PC-9 (cell line): ENCODE data around the gene CYP3A4. TPM values are rescaled to one million over a fixed set of nuclear protein-coding genes. Genes with fewer than 3 reads are reported as not detected.
"Not testable (repeated sequence)": the region's sequence is repeated elsewhere in the genome, so short reads cannot be mapped to it uniquely, and the experiment has no call there.

Experiments
- BruUV-seq: library from RNA; stranded (reverse); fragments of 400-500 nt; replicated peaks from 2 replicates; lab custom pipeline; 2021; lab: Mats Ljungman, UMichigan
- CTCF ChIA-PET: fragments of 300-600 bp; sonication (Branson Sonifier 250); formaldehyde crosslinking; loops from one replicate; lab custom pipeline; 2022; ENCODE audit warnings: antibody characterized with exemption; lab: Charles Lee
- POLR2A ChIA-PET: fragments of 300-600 bp; sonication (Branson Sonifier 250); formaldehyde crosslinking; loops from one replicate; lab custom pipeline; 2022; ENCODE audit warnings: antibody characterized with exemption; ENCODE audit not compliant: unreplicated experiment; lab: Charles Lee
- DNase-seq, 2 experiments: peaks; one replicate each; pipeline versions ENCODE4 v3.0.0 to v3.0.0-alpha.2; 2015 to 2022; ENCODE audit warnings: mixed read lengths in 1 of 2
- H2AFZ ChIP-seq: fragments of 200-600 bp; sonication (generic); 2 replicates; pipeline ENCODE4 v1.8.1; 2017; ENCODE audit warnings: antibody characterized with exemption
- H3F3A ChIP-seq: fragments of 200-600 bp; sonication (generic); 2 replicates; pipeline ENCODE4 v1.8.1; 2017; ENCODE audit warnings: antibody characterized with exemption, mild to moderate bottlenecking, low read depth; ENCODE audit not compliant: insufficient read depth
- H3K27ac ChIP-seq: fragments of 200-600 bp; sonication (generic); 2 replicates; pipeline ENCODE4 v1.6.1; 2016; ENCODE audit warnings: mixed run types
- H3K27me3 ChIP-seq: fragments of 200-600 bp; sonication (generic); 2 replicates; pipeline ENCODE4 v1.6.1; 2016; ENCODE audit warnings: low read depth, mixed run types; ENCODE audit not compliant: insufficient read depth
- H3K36me3 ChIP-seq: fragments of 200-600 bp; sonication (generic); 2 replicates; pipeline ENCODE4 v1.6.1; 2016; ENCODE audit warnings: low read depth, mixed run types
- H3K4me1 ChIP-seq: fragments of 200-600 bp; sonication (generic); replicated peaks from 2 replicates; pipeline ENCODE4 v1.6.1; 2016; ENCODE audit warnings: mixed run types; ENCODE audit not compliant: insufficient read depth
- H3K4me2 ChIP-seq: fragments of 200-600 bp; sonication (generic); 2 replicates; pipeline ENCODE4 v1.6.1; 2017; ENCODE audit warnings: mixed run types
- H3K4me3 ChIP-seq: fragments of 200-600 bp; sonication (generic); 2 replicates; pipeline ENCODE4 v1.6.1; 2016; ENCODE audit warnings: mixed run types
- H3K79me2 ChIP-seq: fragments of 200-600 bp; sonication (generic); 2 replicates; pipeline ENCODE4 v1.6.1; 2017; ENCODE audit warnings: low read depth, mixed run types
- H3K9me2 ChIP-seq: fragments of 200-600 bp; sonication (generic); 2 replicates; pipeline ENCODE4 v1.8.1; 2017; ENCODE audit warnings: mild to moderate bottlenecking; ENCODE audit not compliant: insufficient read depth
- H3K9me3 ChIP-seq: fragments of 200-600 bp; sonication (generic); 2 replicates; pipeline ENCODE4 v1.8.1; 2016; ENCODE audit warnings: low read depth; ENCODE audit not compliant: insufficient read depth
- H4K20me1 ChIP-seq: fragments of 200-600 bp; sonication (generic); 2 replicates; pipeline ENCODE4 v1.8.1; 2017; ENCODE audit not compliant: insufficient read depth
- EZH2 ChIP-seq: fragments of 200-600 bp; sonication (generic); IDR thresholded peaks from 2 replicates; pipeline ENCODE4 v1.8.0; 2017; ENCODE audit warnings: antibody characterized with exemption, low read depth
- intact Hi-C: fragments of 100-400 bp; cut with micrococcal nuclease; formaldehyde crosslinking; loops from one replicate; pipeline ENCODE4 v1.10.0; 2022; ENCODE audit not compliant: unreplicated experiment
- total RNA-seq: library from RNA; stranded (reverse); gene quantifications from 2 replicates; pipeline ENCODE4 v1.2.3, GENCODE V29; 2021
- TF ChIP-seq, protein P1 (sequence below): fragments of 200-600 bp; sonication (generic); conservative IDR thresholded peaks from 2 replicates; pipeline ENCODE4 v1.6.1; 2017; ENCODE audit warnings: mixed run types, antibody characterized with exemption, mild to moderate bottlenecking, moderate library complexity

The CYP3A4 gene
- total RNA-seq, 1 experiment from 2014 or later: not detected

GRCh38 chr7:99748846-99749579, 35.0 kb downstream of the CYP3A4 start:
- Histone ChIP-seq H3K9me2 (no peaks in the 10 kb centered on the region), H3K4me3 (no peak overlapping the region), H3K4me2 (peak overlapping the region; percentile 19), H2AFZ (no peak overlapping the region), H3K27ac (no peak overlapping the region), H3K9me3 (no peaks in the 10 kb centered on the region), H3K27me3 (no peaks in the 10 kb centered on the region), H3F3A (peaks cover 17% of the 10 kb centered on the region; the same call in 1 of the 2 replicates), H3K36me3 (no peaks in the 10 kb centered on the region), H3K4me1 (peaks cover 45% of the 10 kb centered on the region), H4K20me1 (no peaks in the 10 kb centered on the region), H3K79me2 (no peaks in the 10 kb centered on the region)
- no peak for TF ChIP-seq EZH2
- TF ChIP-seq, protein P1, sequence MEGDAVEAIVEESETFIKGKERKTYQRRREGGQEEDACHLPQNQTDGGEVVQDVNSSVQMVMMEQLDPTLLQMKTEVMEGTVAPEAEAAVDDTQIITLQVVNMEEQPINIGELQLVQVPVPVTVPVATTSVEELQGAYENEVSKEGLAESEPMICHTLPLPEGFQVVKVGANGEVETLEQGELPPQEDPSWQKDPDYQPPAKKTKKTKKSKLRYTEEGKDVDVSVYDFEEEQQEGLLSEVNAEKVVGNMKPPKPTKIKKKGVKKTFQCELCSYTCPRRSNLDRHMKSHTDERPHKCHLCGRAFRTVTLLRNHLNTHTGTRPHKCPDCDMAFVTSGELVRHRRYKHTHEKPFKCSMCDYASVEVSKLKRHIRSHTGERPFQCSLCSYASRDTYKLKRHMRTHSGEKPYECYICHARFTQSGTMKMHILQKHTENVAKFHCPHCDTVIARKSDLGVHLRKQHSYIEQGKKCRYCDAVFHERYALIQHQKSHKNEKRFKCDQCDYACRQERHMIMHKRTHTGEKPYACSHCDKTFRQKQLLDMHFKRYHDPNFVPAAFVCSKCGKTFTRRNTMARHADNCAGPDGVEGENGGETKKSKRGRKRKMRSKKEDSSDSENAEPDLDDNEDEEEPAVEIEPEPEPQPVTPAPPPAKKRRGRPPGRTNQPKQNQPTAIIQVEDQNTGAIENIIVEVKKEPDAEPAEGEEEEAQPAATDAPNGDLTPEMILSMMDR: no peak
- intact Hi-C loops: no loop called here
- BruUV-seq: no TSS peak
- peak in 1 of 2 experiments; percentile 42 for DNase-seq
- POLR2A ChIA-PET: no interaction called here
- CTCF ChIA-PET: no interaction called here

GRCh38 chr7:99746915-99747314, 37.1 kb downstream of the CYP3A4 start:
- H3K79me2 ChIP-seq, H4K20me1 ChIP-seq, H3K9me3 ChIP-seq, CTCF ChIA-PET, H3K4me3 ChIP-seq, intact Hi-C loops, H3K36me3 ChIP-seq, POLR2A ChIA-PET, H3K27me3 ChIP-seq, H2AFZ ChIP-seq, DNase-seq, H3K4me2 ChIP-seq, H3K9me2 ChIP-seq, H3K27ac ChIP-seq, BruUV-seq: not testable (repeated sequence)
- Histone ChIP-seq H3F3A (peaks cover 11% of the 10 kb centered on the region; the same call in 1 of the 2 replicates), H3K4me1 (peaks cover 34% of the 10 kb centered on the region)

DNA sequence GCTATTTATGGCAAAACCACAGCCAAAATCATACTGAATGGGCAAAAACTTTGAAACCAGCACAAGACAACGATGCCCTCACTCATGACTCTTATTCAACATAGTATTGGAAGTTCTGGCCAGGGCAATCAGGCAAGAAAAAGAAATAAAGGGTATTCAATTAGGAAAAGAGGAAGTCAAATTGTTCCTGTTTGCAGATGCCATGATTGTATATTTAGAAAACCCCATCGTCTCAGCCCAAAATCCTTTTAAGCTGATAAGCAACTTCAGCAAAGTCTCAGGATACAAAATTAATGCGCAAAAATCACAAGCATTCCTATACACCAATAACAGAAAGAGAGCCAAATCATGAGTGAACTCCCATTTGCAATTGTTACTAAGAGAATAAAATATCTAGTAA, 38.6 kb downstream of the CYP3A4 start:
- DNase-seq, H3K27me3 ChIP-seq, H3K4me2 ChIP-seq, BruUV-seq, H3K9me3 ChIP-seq, intact Hi-C loops, H3K9me2 ChIP-seq, H3K27ac ChIP-seq, POLR2A ChIA-PET, H4K20me1 ChIP-seq, CTCF ChIA-PET, H3F3A ChIP-seq, H3K79me2 ChIP-seq, H3K36me3 ChIP-seq, H2AFZ ChIP-seq, H3K4me3 ChIP-seq: not testable (repeated sequence)
- peaks cover 28% of the 10 kb centered on the region for H3K4me1 ChIP-seq

DNA sequence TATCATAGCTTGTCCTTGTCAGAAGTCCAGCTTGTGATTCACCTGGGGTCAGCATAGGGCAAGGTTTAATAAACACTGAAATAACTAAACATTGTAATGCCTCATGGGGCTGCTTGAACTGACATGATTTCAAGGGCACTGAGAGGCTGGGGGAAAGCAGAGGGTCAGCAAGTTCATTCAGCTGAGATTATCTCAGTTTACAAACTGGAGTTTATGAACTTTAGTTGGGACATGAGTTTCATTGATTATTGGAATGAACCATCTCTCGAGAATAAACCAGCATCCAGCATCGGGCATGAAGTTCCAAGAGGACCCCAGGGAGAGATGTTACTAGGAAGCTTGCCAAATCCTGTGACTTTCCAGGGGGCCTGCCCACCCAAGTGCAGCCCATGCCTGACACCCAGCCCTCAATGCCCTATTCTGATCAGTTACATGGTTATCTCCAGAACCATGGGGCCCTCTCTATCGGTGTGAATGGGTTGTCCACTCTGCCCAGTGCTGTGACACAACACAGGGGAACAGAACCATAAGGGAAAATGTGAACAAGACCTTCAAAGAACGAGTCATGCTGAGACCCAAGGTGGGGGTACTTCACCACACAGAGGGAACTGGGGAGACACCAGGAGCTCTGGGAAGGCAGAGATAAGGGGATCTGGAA, 41.1 kb downstream of the CYP3A4 start:
- H4K20me1 ChIP-seq: no peaks in the 10 kb centered on the region
- H2AFZ ChIP-seq: no peak overlapping the region
- no peaks in the 10 kb centered on the region for H3K9me2 ChIP-seq
- H3K36me3 ChIP-seq: no peaks in the 10 kb centered on the region
- DNase-seq: no peak
- no peak overlapping the region for H3K4me3 ChIP-seq
- no peaks in the 10 kb centered on the region for H3K27me3 ChIP-seq
- no peak overlapping the region for H3K4me2 ChIP-seq
- TF ChIP-seq EZH2: no peak
- TF ChIP-seq, protein P1: no peak
- H3K27ac ChIP-seq: no peak overlapping the region
- intact Hi-C loops: no loop called here
- ChIA-PET POLR2A (no interaction called here), CTCF (no interaction called here)
- BruUV-seq: no TSS peak
- 0 out of 2 replicates have a peak, but pooled peaks cover 7% of the 10 kb centered on the region for H3K4me1 ChIP-seq
- H3K79me2 ChIP-seq: no peaks in the 10 kb centered on the region
- no peaks in the 10 kb centered on the region for H3K9me3 ChIP-seq
- H3F3A ChIP-seq: 0 out of 2 replicates have a peak, but pooled peaks cover 3% of the 10 kb centered on the region
